HG03135 (cell line): ENCODE measurements around the gene CNOT9.
"Not testable (repeated sequence)": the region's sequence is repeated elsewhere in the genome, so short reads cannot be mapped to it uniquely, and the experiment has no call there.

ENCODE experiments used
- ATAC-seq: cut with Tn5 transposase; IDR thresholded peaks from one replicate; pipeline ENCODE4 v1.9.1; 2021; ENCODE audit warnings: mild to moderate bottlenecking, moderate library complexity; ENCODE audit not compliant: unreplicated experiment

The CNOT9 gene, protein sequence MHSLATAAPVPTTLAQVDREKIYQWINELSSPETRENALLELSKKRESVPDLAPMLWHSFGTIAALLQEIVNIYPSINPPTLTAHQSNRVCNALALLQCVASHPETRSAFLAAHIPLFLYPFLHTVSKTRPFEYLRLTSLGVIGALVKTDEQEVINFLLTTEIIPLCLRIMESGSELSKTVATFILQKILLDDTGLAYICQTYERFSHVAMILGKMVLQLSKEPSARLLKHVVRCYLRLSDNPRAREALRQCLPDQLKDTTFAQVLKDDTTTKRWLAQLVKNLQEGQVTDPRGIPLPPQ

DNA sequence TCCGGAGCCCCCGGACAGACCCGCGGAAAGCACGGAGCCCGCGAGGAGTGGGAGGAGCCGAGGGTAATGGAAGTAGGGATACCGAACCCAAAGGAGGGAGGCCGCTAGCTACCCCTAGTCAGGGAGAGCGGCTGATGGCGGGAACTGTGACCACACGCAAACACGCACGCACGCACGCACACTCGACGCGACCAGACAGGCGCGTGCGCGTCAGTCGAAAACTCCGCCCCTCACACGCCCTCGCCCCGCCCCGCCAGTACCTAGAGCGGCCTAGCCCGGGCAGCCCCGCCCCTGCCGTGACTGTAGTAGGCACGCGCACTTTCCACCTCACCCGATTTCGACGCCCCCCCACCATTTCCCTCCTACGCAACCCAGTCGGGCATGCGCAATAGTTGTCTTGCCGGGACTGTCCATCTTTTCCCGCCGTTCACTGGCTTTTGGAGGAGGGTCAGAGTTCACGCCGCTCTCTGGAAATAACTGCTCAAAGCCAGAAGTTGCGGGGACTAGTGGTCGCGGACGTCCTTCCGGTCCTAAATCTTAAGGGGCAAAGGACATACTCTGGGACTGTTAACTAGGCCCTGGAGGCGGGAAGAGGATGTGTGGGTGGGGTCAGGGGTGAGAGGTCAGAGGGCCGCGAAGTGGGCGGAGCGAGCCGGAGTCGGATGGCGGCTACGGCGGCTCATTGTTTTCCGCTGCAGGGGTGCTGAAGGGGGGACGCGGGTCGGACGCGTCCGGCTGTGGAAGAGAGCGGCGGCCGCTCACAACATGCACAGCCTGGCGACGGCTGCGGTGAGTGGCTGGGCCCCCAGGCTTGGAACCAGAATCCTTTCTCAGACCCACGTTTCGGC lies at the start of gene CNOT9, which contains the start of gene USP37:
TSS of gene CNOT9 (plus strand) at position 650 of the 848 bp plus-strand sequence. CDS start at position 766, 116 bp downstream.
TSS of gene USP37 (minus strand) at position 162 of the 848 bp plus-strand sequence. CDS start 9,698 bp downstream, outside the sequence.
- ATAC-seq = peak; percentile 77

GRCh38 chr2:218518876-218519275 lies 49.8 kb upstream of the CNOT9 start:
- no peak for ATAC-seq

- no peak for ATAC-seq
These were observed 45.0 kb upstream of the CNOT9 start for GRCh38 chr2:218523651-218524050.

DNA sequence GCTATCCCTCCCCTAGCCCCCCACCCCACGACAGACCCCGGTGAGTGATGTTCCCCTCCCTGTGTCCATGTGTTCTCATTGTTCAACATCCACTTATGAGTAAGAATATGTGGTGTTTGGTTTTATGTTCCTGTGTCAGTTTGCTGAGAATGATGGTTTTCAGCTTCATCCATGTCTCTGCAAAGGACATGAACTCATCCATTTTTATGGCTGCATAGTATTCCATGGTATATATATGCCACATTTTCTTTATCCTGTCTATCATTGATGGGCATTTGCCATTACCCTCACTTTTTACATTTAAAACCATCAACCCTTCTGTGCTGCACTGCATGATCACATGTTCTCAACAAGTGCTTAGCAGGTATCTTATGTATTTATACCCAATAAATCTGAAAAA lies 40.2 kb upstream of the CNOT9 start:
- not testable (repeated sequence) for ATAC-seq

DNA sequence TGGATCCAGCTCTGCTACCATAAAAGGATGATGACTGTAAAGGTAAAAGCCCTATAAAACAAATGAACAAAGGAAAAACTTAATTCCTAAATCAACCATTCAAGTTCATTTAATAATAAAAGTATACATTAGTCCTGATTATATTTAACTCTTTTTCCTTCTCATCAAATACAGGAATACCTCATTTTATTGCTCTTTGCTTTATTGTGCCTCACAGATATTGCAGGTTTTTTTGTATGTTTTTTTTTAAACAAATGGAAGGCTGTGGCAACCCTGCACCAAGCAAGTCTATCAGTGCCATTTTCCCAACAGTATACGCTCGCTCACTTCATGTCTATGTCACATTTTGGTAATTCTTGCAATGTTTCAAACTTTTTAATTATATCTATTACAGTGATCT lies 38.6 kb upstream of the CNOT9 start:
- no peak for ATAC-seq

GRCh38 chr2:218536804-218537494 lies 31.7 kb upstream of the CNOT9 start:
- ATAC-seq = no peak

DNA sequence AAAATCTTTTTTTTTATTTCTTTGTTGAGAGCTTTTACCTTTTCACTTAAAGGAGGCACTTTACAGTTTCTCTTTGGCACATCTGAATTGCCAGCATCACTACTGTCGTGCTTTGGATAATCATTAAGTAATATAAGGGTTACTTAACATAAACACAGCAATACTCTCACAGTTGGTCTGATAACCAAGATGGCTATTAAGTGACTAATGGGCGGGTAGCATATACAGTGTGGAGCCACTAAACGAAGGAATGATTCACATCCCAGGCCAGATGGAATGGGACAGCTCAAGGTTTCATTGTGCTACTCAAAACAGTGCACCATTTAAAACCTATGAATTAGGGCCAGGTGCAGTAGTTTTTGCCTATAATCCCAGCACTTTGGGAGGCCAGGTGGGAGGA lies 28.6 kb upstream of the CNOT9 start:
- no peak for ATAC-seq

DNA sequence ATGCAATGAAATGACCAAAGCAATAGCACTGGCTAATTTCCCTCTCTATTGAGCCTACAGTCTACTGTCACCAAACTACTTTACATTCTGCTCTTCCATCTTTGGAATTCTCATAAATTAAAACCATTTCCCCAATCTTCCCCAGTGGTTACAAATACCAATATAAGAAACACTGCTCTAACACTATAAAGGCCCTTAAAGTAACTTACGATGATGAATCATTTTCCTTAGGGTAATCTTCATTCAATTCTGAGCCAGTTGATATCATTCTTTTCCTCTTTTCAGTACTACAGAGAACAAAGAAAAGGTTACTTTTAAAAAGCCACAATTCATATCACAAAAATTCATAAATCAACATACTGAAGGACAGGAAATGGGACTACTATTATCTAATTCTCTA lies 22.6 kb upstream of the CNOT9 start:
- ATAC-seq = no peak

DNA sequence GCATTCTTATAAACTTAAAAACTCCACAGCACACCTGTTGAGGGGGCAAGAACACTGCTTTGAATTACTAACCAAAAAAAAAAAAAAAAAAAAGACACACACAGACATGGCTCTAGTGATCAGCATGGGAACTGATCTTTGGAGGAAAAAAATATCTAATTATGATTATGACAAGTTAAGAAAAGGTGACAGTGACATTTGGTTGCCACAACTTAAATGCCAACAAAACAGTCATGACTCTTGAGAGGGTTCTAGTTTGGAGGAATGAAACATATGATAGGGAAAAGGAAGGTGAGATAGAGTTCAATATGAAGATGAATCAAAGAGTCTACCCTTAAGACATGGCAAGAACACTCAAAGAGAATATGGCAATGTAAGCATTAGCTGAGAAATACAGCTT lies 21.1 kb upstream of the CNOT9 start:
- ATAC-seq = no peak

DNA sequence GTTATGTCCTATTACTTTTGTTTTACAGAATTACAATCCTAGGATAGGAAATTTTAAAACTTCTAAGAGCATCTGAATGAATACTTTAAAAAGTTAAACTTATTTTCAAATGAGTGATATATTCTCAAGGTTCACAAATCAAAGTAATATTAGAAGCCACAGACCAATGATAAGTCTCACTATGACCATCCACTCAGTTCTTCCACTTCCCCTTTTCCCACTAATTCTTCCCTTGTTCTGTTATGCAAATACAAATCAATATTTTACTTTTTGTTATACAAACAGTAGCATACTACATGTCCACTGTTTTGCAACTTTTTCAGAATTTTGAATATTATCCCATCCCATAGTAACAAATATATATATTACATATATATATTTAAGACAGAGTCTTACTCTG lies 20.7 kb upstream of the CNOT9 start:
- no peak for ATAC-seq

- not testable (repeated sequence) for ATAC-seq
These were observed 14.4 kb upstream of the CNOT9 start for GRCh38 chr2:218554225-218554624.

DNA sequence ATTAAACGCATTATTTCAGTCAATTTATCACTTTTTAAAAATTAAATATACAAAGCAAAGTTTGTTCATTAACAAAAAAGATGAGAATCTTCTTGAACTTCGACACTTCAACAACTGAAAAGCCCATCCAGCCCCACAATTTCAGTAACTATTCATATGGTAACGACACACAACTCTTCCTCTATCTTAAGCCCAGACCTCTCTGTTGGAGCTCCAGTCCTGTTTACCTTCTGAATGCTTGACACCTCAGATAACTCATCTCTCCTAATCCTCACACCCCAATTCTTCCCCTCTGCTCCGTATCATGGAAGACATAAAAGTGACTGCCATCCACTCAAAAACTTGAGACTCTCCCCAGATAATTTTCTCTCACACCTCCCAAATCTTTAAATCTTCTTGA lies 13.1 kb upstream of the CNOT9 start:
- no peak for ATAC-seq

DNA sequence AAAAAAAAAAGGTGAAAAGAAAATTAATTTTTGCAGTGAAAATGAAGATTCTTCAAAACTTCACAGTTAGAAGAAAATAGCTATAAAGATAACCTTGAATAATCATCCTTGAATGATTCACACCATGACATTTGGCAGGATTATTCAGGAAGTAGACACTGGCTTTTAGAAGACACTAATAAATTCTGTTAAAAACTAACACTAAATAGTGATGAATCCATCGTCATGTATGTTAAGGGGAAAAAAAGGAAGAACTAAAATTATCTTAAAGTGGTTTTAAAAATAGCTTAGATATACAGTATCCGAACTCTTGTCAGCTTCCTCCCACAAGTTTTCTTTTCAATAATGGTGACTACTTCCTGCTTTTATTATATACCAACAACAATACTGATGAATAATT lies 10.7 kb upstream of the CNOT9 start:
- ATAC-seq = no peak

DNA sequence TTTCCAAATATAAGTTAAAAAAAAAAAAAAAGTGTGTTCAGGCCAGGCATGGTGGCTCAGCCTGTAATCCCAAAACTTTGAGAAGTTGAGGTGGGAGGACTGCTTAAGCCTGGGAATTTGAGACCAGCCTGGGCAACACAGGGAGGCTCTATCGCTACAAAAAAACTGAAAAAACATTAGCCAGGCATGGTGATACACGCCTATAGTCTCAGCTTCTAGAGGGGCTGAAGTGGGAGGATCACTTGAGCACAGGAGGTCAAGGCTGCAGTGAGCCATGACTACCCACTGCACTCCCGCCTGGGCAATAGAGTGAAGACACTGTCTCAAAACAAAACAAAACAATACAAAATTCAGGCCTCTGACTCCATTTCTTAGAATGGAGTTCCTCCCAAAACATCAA lies 9.7 kb upstream of the CNOT9 start:
- ATAC-seq = no peak

DNA sequence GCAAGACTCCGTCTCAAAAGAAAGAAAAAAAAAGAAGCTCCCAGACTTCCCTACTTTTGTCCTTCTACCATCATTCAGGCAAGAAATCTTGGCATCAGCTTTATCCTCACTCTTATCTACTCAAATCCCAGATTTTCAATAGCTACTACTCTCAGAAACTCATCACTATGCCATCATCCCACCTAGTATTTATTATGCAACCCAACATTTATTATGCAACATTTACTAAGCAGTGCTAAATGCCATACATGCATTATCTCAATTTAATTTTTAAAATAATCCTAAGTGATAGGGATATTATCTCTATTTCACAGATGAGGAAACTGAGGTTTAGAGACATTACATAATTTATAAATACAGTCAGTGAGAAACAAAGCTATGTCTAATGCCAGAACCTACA lies 4.6 kb upstream of the CNOT9 start:
- no peak for ATAC-seq

DNA sequence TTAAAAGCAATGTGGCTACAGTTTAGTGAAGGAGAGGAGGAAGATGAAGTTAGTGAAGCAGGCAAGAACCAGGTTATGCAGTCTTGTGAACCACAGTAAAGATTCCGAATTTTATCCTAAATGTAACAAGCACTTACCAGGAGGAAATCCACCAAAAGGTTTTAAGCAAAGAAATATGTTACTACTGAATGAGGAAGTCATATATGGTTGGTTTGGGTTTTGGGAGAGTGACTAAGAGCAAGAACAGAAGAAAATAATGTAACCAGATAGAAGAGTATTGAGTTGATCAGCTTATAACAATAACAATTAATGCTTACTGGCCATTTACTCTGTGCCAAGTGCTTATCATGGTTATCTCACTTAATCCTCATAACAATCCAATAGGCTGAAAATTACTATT lies 2.3 kb upstream of the CNOT9 start:
- ATAC-seq = no peak

- peak; percentile 39 for ATAC-seq
These were observed 846 bp upstream of the CNOT9 start for GRCh38 chr2:218567797-218568189.

DNA sequence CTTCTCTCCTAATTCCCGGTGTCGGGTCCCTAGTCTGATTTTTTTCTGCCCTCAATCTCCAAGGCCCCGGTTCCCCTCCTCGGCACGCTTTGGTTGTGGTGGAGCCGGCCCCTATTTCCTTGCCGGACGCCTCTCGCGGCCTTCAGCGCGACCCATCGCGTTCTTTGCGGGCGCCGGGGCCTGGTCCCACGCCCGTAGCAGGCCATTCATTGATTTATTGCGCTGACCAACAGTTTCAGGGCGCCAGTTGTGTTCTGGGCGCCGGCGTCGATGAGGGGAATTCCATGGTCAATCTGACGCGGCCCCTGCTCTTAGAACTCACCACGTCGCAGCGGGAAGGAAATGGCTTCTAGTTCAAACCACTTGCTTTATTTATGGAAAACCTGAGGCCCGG lies 396 bp downstream of the CNOT9 start:
- ATAC-seq = peak; percentile 19

DNA sequence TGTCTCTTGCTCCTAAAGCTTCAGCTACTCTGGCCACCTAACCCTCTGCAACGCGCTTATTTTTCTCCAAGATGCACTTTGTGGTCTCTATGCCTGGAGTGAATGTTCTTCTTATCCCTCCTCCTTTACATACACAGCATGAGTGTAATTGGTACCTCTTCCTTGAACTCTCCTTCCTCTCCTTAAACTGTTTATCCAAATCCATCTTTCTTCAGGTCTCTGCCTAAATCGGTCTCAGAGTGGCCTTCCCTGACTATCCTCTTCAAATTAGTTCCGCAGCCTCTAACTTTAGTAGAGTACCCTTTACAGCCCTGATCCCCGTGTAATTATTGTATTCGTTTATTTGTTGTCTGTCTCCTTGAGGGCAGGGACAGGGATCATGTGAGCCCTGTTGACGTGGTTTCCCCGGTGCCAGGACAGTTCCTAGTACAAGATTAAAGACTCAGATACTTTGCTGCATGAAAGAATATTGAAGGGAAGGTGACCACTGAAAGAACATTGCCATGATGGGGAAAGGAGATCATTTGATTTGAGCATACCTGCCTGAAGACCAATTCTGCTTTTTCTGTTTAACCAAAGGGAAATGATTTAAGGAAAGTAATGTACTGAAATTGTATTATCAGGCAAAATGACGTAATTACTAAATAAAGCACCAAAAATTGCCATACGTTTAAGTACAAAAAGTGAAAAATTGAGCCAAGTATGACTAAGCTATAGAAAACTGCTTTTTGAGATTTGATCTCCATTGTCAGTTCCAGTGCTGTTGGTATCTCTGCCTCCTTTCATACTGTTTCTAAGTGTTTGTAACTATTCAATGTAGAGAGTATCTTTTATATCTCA lies 1.2 kb downstream of the CNOT9 start:
- ATAC-seq = no peak

DNA sequence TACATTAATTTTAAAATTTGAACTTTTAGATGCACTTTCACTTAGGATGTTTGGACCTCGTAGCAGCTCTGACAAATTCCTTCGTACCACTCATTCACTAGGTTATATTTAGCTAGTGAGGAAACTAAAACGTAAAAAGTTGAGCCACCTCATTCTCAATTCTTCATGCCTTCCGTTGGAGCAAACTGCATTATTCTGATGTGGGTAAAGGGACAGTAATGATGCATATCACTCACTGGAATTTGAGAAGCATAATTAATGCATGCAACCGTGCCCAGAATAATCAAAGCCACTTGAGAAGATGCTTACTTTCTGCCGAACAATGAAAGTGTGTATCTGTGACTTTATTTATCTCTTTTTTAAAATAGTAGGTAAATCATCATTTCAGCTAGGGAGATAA lies 2.2 kb downstream of the CNOT9 start:
- no peak for ATAC-seq

- no peak for ATAC-seq
These were observed 8.2 kb downstream of the CNOT9 start for GRCh38 chr2:218576854-218577253.
